Psoas muscle (tissue), 8 donors: ENCODE results near the gene APPL2. TPM values are rescaled to one million over a fixed set of nuclear protein-coding genes. Genes with fewer than 3 reads are reported as not detected.

ENCODE experiments used
- ATAC-seq, 4 donors: fragments of 200-7000 bp; cut with Tn5 transposase; one replicate each; pipeline ENCODE4 v1.9.1; 2020; ENCODE audit warnings: moderate library complexity in 3 of 4, mild to moderate bottlenecking in 2 of 4
- DNase-seq, 2 donors: peaks; one replicate each; pipeline ENCODE4 v3.0.0-alpha.2; 2020
- H3K27ac ChIP-seq: fragments of 200-600 bp; one replicate; pipeline ENCODE4 v1.8.0; 2022
- H3K27me3 ChIP-seq, 3 donors: fragments of 200-600 bp in 1 of 3; one replicate each; pipeline versions ENCODE4 v1.6.1 to v1.8.0; 2013 to 2022; ENCODE audit warnings: low read length in 2 of 3, mild to moderate bottlenecking in 2 of 3, moderate library complexity in 1 of 3; ENCODE audit not compliant: insufficient read depth in 3 of 3
- H3K36me3 ChIP-seq, 2 donors: fragments of 200-600 bp in 1 of 2; one replicate each; pipeline versions ENCODE4 v1.6.1 to v1.8.0; 2013 to 2022; ENCODE audit warnings: low read depth in 1 of 2, mild to moderate bottlenecking in 1 of 2, moderate library complexity in 1 of 2; ENCODE audit not compliant: insufficient read depth in 1 of 2
- H3K4me1 ChIP-seq: fragments of 200-600 bp; one replicate; pipeline ENCODE4 v1.8.0; 2022
- H3K4me3 ChIP-seq: fragments of 200-600 bp; one replicate; pipeline ENCODE4 v1.8.0; 2022; ENCODE audit warnings: mild to moderate bottlenecking
- H3K9me3 ChIP-seq: fragments of 200-600 bp; one replicate; pipeline ENCODE4 v1.8.0; 2022
- WGBS, 3 donors: extraction: QIAGEN DNeasy Blood & Tissue Kit; methylation state at CpG; one replicate each; pipeline versions ENCODE4 v1.1.6 to v1.1.7; 2013; 5-methylcytosine and 5-hydroxymethylcytosine counted together
- intact Hi-C, 2 donors: fragments of 100-400 bp; cut with DNase I; formaldehyde crosslinking; loops; one replicate each; pipeline versions ENCODE4 v1.11.0 to v1.14.2; 2022
- polyA plus RNA-seq, 3 donors: library from polyadenylated mRNA; stranded (reverse); fragments of 200-250 nt; gene quantifications; one replicate each; pipeline ENCODE4 v1.2.3, GENCODE V29; 2013
- total RNA-seq, 4 donors: library from RNA; stranded (reverse); fragmentation: NEBNext Ultra II Directional in 2 of 4; extraction: Animal tissue kit (Norgen Biotek cat#: 25700) in 2 of 4; gene quantifications; one replicate each; pipeline versions ENCODE4 v1.2.1 to v1.2.4, GENCODE V29; 2021 to 2023
- TF ChIP-seq, protein P1 (sequence below): fragments of 200-600 bp; IDR thresholded peaks from one replicate; pipeline ENCODE4 v1.8.0; 2022; ENCODE audit warnings: antibody characterized with exemption
- donor health status: healthy with polysubstance abuse.
- donor health status: DM: no; HTN: no; CAD: no; lungs with moderate emphysema.
- donor health status: Bipolar disorder and iron deficiency.
- donor health status: healthy.
- donor health status: DM: yes; HTN: yes; CAD: no.
- donor health status: DM: no; HTN: no; CAD: no.
- donor health status: DM: no; HTN: no; CAD: no.
- donor health status: DM: yes; HTN: yes; CAD: no.

APPL2 gene
- total and polyA plus RNA-seq, 7 donors, result 7.3 to 14.8 (median 10.4) TPM

DNA sequence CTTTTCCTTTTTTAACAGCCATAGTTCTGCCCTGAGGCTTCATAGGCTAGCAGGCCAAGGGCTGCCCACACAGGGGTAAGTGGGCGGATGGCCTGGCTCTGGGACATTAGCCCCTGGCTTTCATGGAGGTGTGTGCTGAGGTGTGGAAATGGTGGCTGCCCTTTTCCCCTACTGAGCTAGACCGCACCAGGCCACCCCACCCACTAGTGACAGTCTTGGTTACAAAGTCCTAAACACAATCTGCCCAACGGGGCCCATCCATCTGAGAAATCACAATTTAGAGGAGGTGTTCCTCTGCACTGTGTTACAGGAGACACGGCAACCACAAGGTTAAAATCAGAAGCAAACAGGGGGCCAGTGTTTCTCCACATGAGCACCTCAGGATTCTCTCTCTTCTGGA lies 35.6 kb downstream of the APPL2 start:
- 93 to 98% (median 96%) methylated on average over 4 of the region's 4 CpGs for WGBS, 3 donors
- TF ChIP-seq, protein P1, sequence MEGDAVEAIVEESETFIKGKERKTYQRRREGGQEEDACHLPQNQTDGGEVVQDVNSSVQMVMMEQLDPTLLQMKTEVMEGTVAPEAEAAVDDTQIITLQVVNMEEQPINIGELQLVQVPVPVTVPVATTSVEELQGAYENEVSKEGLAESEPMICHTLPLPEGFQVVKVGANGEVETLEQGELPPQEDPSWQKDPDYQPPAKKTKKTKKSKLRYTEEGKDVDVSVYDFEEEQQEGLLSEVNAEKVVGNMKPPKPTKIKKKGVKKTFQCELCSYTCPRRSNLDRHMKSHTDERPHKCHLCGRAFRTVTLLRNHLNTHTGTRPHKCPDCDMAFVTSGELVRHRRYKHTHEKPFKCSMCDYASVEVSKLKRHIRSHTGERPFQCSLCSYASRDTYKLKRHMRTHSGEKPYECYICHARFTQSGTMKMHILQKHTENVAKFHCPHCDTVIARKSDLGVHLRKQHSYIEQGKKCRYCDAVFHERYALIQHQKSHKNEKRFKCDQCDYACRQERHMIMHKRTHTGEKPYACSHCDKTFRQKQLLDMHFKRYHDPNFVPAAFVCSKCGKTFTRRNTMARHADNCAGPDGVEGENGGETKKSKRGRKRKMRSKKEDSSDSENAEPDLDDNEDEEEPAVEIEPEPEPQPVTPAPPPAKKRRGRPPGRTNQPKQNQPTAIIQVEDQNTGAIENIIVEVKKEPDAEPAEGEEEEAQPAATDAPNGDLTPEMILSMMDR, result no peak
- no peak overlapping the region for H3K27ac ChIP-seq
- no peak for ATAC-seq
- H3K36me3 ChIP-seq, result peaks cover 3 to 92% of the 10 kb centered on the region in 2 donors
- H3K9me3 ChIP-seq, result no peaks in the 10 kb centered on the region
- no peaks in the 10 kb centered on the region for H3K4me1 ChIP-seq
- intact Hi-C loops, result no loop called here
- DNase-seq, result no peak
- no peak overlapping the region for H3K4me3 ChIP-seq
- H3K27me3 ChIP-seq, result no peaks in the 10 kb centered on the region

DNA sequence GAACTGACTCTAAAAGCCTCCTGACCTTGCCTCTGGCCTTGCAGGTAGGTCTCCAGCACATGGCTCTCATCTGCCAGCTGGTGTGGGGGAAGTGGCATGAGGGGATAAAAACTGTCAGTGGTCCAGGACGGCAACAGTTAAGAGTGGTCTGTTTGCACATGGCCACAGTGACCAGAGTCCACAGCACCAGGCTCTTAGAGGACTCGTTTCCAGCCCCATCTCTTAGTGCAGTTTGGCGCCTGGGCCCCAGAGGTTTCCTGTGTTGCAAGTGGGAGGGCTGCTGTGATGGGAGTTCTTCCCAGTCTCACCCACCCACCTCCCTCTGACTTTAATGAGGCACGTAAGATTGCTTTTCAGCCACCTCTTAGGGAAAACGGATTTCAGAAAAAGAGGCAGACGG lies 37.0 kb downstream of the APPL2 start:
- Histone ChIP-seq H3K4me1 (no peaks in the 10 kb centered on the region), H3K27me3 (no peaks in the 10 kb centered on the region), H3K4me3 (no peak overlapping the region), H3K9me3 (no peaks in the 10 kb centered on the region), H3K27ac (no peak overlapping the region), H3K36me3 (peaks cover 3 to 92% of the 10 kb centered on the region in 2 donors)
- intact Hi-C loops, result no loop called here
- DNase-seq (no peak), ATAC-seq (no peak)
- TF ChIP-seq, protein P1, result no peak
- 82 to 84% (median 84%) methylated on average over 6 of the region's 6 CpGs for WGBS, 3 donors

DNA sequence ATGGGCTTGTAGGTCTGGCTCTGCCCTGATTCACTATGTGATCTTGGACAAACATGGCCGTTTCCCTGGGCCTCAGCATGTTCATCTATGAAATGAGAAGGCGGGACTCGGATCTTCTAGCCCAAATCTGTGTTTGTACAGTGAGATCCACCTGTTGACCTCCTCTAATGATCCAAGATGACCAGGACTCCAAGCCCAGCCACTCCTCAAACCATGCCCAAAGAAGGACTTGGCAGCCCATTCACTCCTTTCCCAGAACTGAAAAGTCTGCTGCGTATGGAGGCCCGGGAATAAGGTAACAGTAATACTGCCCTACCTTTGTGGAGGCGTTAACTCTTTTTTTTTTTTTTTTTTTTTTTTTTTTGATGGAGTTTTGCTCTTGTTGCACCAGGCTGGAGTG lies 39.9 kb downstream of the APPL2 start:
- intact Hi-C loops, result no loop called here
- 94 to 97% (median 94%) methylated on average over 6 of the region's 6 CpGs for WGBS, 3 donors
- ATAC-seq (no peak), DNase-seq (no peak)
- H3K9me3 ChIP-seq, result no peaks in the 10 kb centered on the region
- no peaks in the 10 kb centered on the region for H3K4me1 ChIP-seq
- TF ChIP-seq, protein P1, result no peak
- peaks cover 0 to 93% of the 10 kb centered on the region in 2 donors for H3K36me3 ChIP-seq
- no peak overlapping the region for H3K27ac ChIP-seq
- no peak overlapping the region for H3K4me3 ChIP-seq
- H3K27me3 ChIP-seq, result no peaks in the 10 kb centered on the region

DNA sequence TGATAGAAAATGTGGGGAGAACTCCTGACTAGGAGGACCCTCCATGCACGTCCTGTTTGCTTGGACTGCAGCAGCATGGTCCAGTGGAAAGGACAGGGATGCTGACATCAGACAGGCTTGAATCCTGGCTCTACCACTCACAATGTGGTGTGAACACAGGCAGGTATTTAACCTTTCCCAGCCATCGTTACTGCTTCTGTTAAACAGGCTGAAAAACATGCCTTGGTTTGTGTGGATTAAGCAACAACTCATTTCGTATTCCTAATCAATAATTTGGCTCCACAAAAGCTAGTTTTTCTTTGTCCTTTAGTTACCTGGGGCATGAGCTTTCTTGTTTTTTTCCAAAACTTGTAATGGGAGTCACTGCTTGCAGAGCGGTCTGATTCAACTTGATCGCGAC lies 41.0 kb downstream of the APPL2 start:
- DNase-seq (no peak), ATAC-seq (no peak)
- no peak overlapping the region for H3K27ac ChIP-seq
- no peaks in the 10 kb centered on the region for H3K4me1 ChIP-seq
- 90 to 93% (median 93%) methylated on average over 6 of the region's 6 CpGs for WGBS, 3 donors
- no peaks in the 10 kb centered on the region for H3K27me3 ChIP-seq
- intact Hi-C loops, result no loop called here
- no peak overlapping the region for H3K4me3 ChIP-seq
- H3K9me3 ChIP-seq, result no peaks in the 10 kb centered on the region
- peaks cover 0 to 95% of the 10 kb centered on the region in 2 donors for H3K36me3 ChIP-seq
- TF ChIP-seq, protein P1, result no peak

DNA sequence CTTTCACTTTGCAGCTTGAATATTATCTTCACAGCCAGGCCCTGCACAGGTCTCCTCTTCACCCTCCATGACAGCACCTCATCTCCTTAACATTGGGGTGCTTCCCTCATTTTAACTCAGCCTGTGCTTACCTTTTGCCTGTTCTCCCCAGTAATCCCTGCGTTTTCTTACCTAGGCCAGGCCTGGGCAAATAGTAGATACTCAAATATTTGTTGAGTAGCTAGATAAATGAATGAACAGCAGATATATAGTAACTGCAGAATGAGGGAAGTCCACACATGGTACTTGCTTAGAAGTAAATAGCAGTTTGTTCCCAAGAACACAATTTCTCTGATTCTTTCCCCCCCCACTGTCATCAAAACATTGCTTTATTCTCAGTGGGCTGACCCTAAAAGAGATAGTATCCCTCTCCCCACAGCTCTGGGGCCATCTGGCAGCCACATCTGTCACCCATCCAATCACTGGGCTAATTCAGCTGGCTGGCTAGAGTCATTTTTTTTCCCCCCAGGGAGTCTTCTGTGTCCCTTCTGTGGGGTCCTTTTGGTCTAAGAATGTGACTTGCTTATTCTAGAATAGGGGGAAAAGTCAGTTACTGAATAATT lies 43.2 kb downstream of the APPL2 start:
- H3K9me3 ChIP-seq, result no peaks in the 10 kb centered on the region
- TF ChIP-seq, protein P1, result no peak
- ATAC-seq (no peak), DNase-seq (no peak)
- H3K27me3 ChIP-seq, result no peaks in the 10 kb centered on the region
- H3K36me3 ChIP-seq, result peaks cover 7 to 100% of the 10 kb centered on the region in 2 donors
- H3K4me1 ChIP-seq, result no peaks in the 10 kb centered on the region
- no peak overlapping the region for H3K4me3 ChIP-seq
- WGBS, 3 donors, result 97 to 98% (median 97%) methylated on average over 1 of the region's 1 CpG
- intact Hi-C loops, result no loop called here
- no peak overlapping the region for H3K27ac ChIP-seq
